Lung (tissue), 12 donors: ENCODE measurements around the gene STRAP. TPM values are rescaled to one million over a fixed set of nuclear protein-coding genes. Genes with fewer than 3 reads are reported as not detected.

Experiments
- ATAC-seq: fragments of 200-7000 bp; cut with Tn5 transposase; one replicate; pipeline ENCODE4 v1.9.1; 2020; ENCODE audit warnings: moderate number of reproducible peaks; ENCODE audit not compliant: insufficient read depth, low FRiP score
- DNase-seq, 3 donors: peaks; one replicate each; pipeline ENCODE4 v3.0.0-alpha.2; 2013 to 2017
- H3K27ac ChIP-seq, 2 donors: one replicate each; pipeline ENCODE4 v1.5.1; 2013; ENCODE audit warnings: mild to moderate bottlenecking in 2 of 2, moderate library complexity in 2 of 2, control low read depth in 1 of 2, inconsistent platforms in 1 of 2, low read depth in 1 of 2, low read length in 1 of 2
- H3K27me3 ChIP-seq, 3 donors: one replicate each; pipeline ENCODE4 v1.5.1; 2013; ENCODE audit warnings: low read length in 2 of 3; ENCODE audit not compliant: control insufficient read depth in 3 of 3, insufficient read depth in 3 of 3
- H3K36me3 ChIP-seq, 4 donors: one replicate each; pipeline ENCODE4 v1.5.1; 2013; ENCODE audit warnings: low read length in 4 of 4, mild to moderate bottlenecking in 1 of 4, moderate library complexity in 1 of 4; ENCODE audit not compliant: control insufficient read depth in 4 of 4, insufficient read depth in 4 of 4
- H3K4me1 ChIP-seq, 5 donors: one replicate each; pipeline ENCODE4 v1.5.1; 2013; ENCODE audit warnings: low read length in 5 of 5, mild to moderate bottlenecking in 2 of 5, moderate library complexity in 1 of 5; ENCODE audit not compliant: control insufficient read depth in 5 of 5, insufficient read depth in 5 of 5
- H3K4me3 ChIP-seq: one replicate; pipeline ENCODE4 v1.5.1; 2013; ENCODE audit warnings: mild to moderate bottlenecking, control low read depth, moderate library complexity
- H3K9ac ChIP-seq, 2 donors: one replicate each; pipeline ENCODE4 v1.5.1; 2013; ENCODE audit warnings: low read length in 2 of 2, control low read depth in 1 of 2; ENCODE audit not compliant: insufficient read depth in 1 of 2
- H3K9me3 ChIP-seq, 4 donors: one replicate each; pipeline ENCODE4 v1.5.1; 2013; ENCODE audit warnings: low read length in 3 of 4, mild to moderate bottlenecking in 1 of 4, moderate library complexity in 1 of 4; ENCODE audit not compliant: control insufficient read depth in 4 of 4, insufficient read depth in 3 of 4
- CTCF ChIP-seq: IDR thresholded peaks from 2 replicates; pipeline ENCODE4 v1.5.1; 2012; ENCODE audit warnings: mild to moderate bottlenecking; ENCODE audit errors: control extremely low read depth, extremely low read depth
- WGBS, 2 donors: extraction: QIAGEN DNeasy Blood & Tissue Kit; methylation state at CpG; one replicate each; pipeline ENCODE4 v1.1.7; 2013; 5-methylcytosine and 5-hydroxymethylcytosine counted together
- polyA plus RNA-seq, 2 donors: library from polyadenylated mRNA; stranded (reverse); fragments of 200-250 nt; gene quantifications; one replicate each; pipeline ENCODE4 v1.2.1, GENCODE V29; 2013
- total RNA-seq, 2 donors: library from RNA; depleted of rRNA in 1 of 2; stranded (reverse); fragments of >200 nt in 1 of 2; gene quantifications; one replicate each; pipeline ENCODE4 v1.2.1, GENCODE V29; 2014 to 2021
- donor health status: control.
- donor health status: control.
- donor health status: Bipolar disorder and iron deficiency.
- donor health status: healthy.
- donor health status: DM: yes; HTN: yes; CAD: no.

STRAP gene
- total and polyA plus RNA-seq, 4 donors = 53.8 to 88.5 (median 82.7) TPM

DNA sequence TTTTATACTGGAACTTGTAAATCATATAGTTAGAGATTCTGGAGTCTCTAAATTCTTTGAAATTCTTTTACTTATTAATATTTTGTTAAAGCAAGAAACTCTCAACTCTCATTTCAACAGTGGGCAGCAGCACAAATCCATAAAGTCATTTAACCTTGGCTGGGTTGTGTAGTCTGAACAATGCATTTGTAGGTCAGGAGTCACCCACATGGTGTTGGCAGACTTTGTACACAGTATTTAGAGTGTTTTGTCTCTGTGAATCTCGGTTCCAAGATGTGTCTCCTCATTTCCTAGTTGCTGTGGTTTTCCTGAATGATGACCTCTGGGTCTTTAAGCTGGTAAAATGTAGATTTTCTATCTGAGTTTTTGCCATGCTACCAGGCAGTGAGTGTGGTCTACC lies 20.8 kb upstream of the STRAP start:
- Histone ChIP-seq H3K27ac (no peak overlapping the region), H3K9me3 (no peaks in the 10 kb centered on the region), H3K9ac (no peak overlapping the region), H3K36me3 (no peaks in the 10 kb centered on the region), H3K4me1 (peaks cover 0 to 12% (median 0%) of the 10 kb centered on the region in 5 donors), H3K4me3 (no peak overlapping the region), H3K27me3 (peaks cover 0 to 4% (median 2%) of the 10 kb centered on the region in 3 donors)
- DNase-seq = no peak
- no peak for ATAC-seq
- no peak for TF ChIP-seq CTCF
- 20 to 31% methylated on average over 1 of the region's 1 CpG for WGBS, 2 donors

DNA sequence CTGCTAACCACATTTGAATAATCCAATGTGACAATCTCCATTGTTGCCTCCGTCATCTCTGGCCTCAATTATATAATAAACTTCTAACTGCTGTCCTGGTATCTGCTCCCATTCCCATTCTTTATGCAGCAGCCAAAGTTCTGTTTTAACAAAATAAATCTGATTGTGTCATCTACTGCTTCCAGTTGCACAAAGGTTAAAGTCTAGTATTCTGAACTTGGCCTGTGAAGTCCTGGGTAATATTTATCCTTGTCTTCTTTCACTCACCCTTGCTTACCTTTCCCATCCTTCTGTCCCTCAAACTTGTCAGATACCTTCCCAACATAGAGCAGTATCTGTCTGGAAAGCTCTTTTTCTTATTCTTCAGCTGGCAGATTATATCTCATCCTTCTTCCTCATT lies 19.3 kb upstream of the STRAP start:
- no peak overlapping the region for H3K4me3 ChIP-seq
- H3K9ac ChIP-seq = no peak overlapping the region
- no peak for ATAC-seq
- peaks cover 0 to 12% (median 0%) of the 10 kb centered on the region in 5 donors for H3K4me1 ChIP-seq
- 83 to 88% methylated on average over 1 of the region's 1 CpG for WGBS, 2 donors
- no peaks in the 10 kb centered on the region for H3K36me3 ChIP-seq
- no peak overlapping the region for H3K27ac ChIP-seq
- no peaks in the 10 kb centered on the region for H3K9me3 ChIP-seq
- no peak for TF ChIP-seq CTCF
- no peak for DNase-seq
- H3K27me3 ChIP-seq = peaks cover 0 to 4% (median 2%) of the 10 kb centered on the region in 3 donors

DNA sequence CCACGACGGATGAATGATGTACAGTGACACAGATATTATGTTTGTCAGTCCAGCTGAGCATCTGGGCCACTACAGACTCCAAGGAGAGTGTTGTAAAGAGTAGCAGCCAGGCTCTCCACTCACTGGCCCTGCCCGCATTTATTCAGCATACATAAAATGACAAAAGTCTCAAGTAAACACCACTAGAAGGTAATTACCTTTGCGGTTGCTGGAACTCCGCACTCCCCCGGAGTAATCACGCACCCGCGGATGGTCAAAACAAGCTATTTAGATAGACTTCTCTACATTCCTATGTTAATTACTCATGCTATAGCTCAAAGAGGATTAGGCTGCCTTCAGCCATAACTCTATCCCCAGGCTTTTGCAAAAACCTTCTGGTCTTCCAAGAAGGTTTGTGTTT lies 18.8 kb upstream of the STRAP start:
- no peak overlapping the region for H3K27ac ChIP-seq
- 70 to 83% methylated on average over 9 of the region's 9 CpGs for WGBS, 2 donors
- DNase-seq (no peak), ATAC-seq (no peak)
- peaks cover 0 to 12% (median 0%) of the 10 kb centered on the region in 5 donors for H3K4me1 ChIP-seq
- no peak overlapping the region for H3K9ac ChIP-seq
- no peaks in the 10 kb centered on the region for H3K36me3 ChIP-seq
- TF ChIP-seq CTCF = no peak
- H3K4me3 ChIP-seq = no peak overlapping the region
- H3K27me3 ChIP-seq = peaks cover 0 to 4% (median 2%) of the 10 kb centered on the region in 3 donors
- no peaks in the 10 kb centered on the region for H3K9me3 ChIP-seq

- no peak for TF ChIP-seq CTCF
- H3K27ac ChIP-seq = no peak overlapping the region
- peaks cover 0 to 7% (median 0%) of the 10 kb centered on the region in 5 donors for H3K4me1 ChIP-seq
- no peaks in the 10 kb centered on the region for H3K9me3 ChIP-seq
- no peak overlapping the region for H3K9ac ChIP-seq
- H3K27me3 ChIP-seq = peaks cover 0 to 4% (median 2%) of the 10 kb centered on the region in 3 donors
- H3K4me3 ChIP-seq = no peak overlapping the region
- WGBS, 2 donors = 27 to 51% methylated on average over 6 of the region's 6 CpGs
- DNase-seq (no peak), ATAC-seq (no peak)
- no peaks in the 10 kb centered on the region for H3K36me3 ChIP-seq
Observed at GRCh38 chr12:15863984-15864383, 18.2 kb upstream of the STRAP start.
